HG02588 (cell line): ENCODE data around the gene OR52R1.
"Not testable (repeated sequence)": the region's sequence is repeated elsewhere in the genome, so short reads cannot be mapped to it uniquely, and the experiment has no call there.

Experiments used
- ATAC-seq: cut with Tn5 transposase; IDR thresholded peaks from one replicate; pipeline ENCODE4 v1.9.1; 2021; ENCODE audit warnings: mild to moderate bottlenecking, moderate library complexity; ENCODE audit not compliant: unreplicated experiment

OR52R1 gene

GRCh38 chr11:4804280-4804679 lies at the start of gene OR52R1:
Gene OR52R1 (minus strand): TSS chr11:4804380. CDS start chr11:4804380, 0 bp downstream.
- no peak for ATAC-seq

- no peak for ATAC-seq
Measured at GRCh38 chr11:4851033-4851432, 46.9 kb upstream of the OR52R1 start.

GRCh38 chr11:4848908-4849532 lies 44.8 kb upstream of the OR52R1 start, which contains the start of gene OR51S1:
Gene OR51S1 (minus strand): TSS chr11:4849208. CDS start chr11:4849208, 0 bp downstream.
- no peak for ATAC-seq

GRCh38 chr11:4839851-4840549 lies 35.8 kb upstream of the OR52R1 start:
- ATAC-seq = no peak

- no peak for ATAC-seq
Measured at GRCh38 chr11:4830909-4831308, 26.7 kb upstream of the OR52R1 start.

GRCh38 chr11:4830346-4830745 lies 26.2 kb upstream of the OR52R1 start:
- ATAC-seq = no peak

GRCh38 chr11:4826425-4826824 lies 22.2 kb upstream of the OR52R1 start:
- ATAC-seq = no peak

GRCh38 chr11:4825132-4825531 lies 21.0 kb upstream of the OR52R1 start:
- ATAC-seq = no peak

GRCh38 chr11:4821021-4821420 lies 16.8 kb upstream of the OR52R1 start, which contains the start of gene OR51F2:
Gene OR51F2 (plus strand): TSS chr11:4821321. CDS start chr11:4821422, 101 bp downstream.
- ATAC-seq = no peak

GRCh38 chr11:4809246-4809645 lies 5.1 kb upstream of the OR52R1 start:
- ATAC-seq = no peak

- ATAC-seq = no peak
Measured at GRCh38 chr11:4808476-4808875, 4.3 kb upstream of the OR52R1 start.

- not testable (repeated sequence) for ATAC-seq
Measured at GRCh38 chr11:4801316-4801715, 2.9 kb downstream of the OR52R1 start.

GRCh38 chr11:4798427-4799183 lies 5.6 kb downstream of the OR52R1 start:
- ATAC-seq = no peak

- no peak for ATAC-seq
Measured at GRCh38 chr11:4797206-4797605, 7.0 kb downstream of the OR52R1 start.

- no peak for ATAC-seq
Measured at GRCh38 chr11:4782454-4782853, 21.7 kb downstream of the OR52R1 start.

- no peak for ATAC-seq
Measured at GRCh38 chr11:4769838-4770237, 34.3 kb downstream of the OR52R1 start, which contains the start of gene OR51F1. Gene OR51F1 (minus strand): TSS chr11:4769938. CDS start chr11:4769938, 0 bp downstream.

- no peak for ATAC-seq
Measured at GRCh38 chr11:4768094-4768493, 36.1 kb downstream of the OR52R1 start.

GRCh38 chr11:4766420-4767043 lies 37.6 kb downstream of the OR52R1 start:
- no peak for ATAC-seq

GRCh38 chr11:4763096-4763495 lies 41.1 kb downstream of the OR52R1 start:
- ATAC-seq = no peak
